Measurements from ENCODE around the gene LMBRD1.

Gene LMBRD1

DNA sequence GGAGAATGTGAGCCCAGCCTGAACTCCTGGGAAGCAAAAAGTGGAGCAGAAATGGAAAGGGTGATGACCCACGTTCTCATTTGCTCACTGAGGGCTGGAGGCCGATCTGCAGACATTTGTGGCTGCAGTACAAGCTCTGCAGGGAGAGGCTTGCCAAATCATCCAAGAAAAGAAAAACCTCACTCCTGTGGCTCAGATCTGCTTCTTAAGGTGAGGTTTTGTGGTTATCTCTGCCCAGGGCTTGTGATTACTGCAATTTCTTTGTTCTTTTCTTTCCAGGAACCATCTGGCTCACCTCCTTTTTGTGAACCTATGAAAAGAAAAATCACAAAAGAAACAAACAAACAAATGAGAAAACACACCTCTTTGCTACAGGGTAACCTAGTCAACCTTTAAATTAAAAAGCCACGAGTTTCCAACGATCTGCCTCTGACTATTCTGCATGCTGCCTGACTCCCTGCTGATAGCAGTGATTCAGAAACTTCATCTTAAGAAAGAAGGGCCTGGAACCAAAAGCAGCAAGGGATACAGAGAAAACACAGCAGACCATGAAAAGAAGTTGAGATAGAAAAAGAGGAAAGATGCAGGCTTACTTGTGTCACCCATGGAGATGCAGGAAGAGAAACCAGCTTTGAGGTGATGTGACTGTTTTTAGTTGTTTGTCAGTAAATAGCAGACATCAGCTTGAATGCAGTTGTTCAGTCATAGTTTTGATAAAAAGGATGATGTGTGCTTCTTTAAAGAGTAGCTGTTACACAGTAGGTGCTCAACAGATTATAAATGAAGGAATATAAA is 165.1 kb downstream of the LMBRD1 start:
- no peak overlapping the region for H3K27ac ChIP-seq (ENCODE audit: low read depth, low read length)
- H3K9ac ChIP-seq (ENCODE audit: low read length), result no peak overlapping the region
- peaks cover 10% of the 10 kb centered on the region for H3K4me1 ChIP-seq (ENCODE audit: control insufficient read depth, insufficient read depth, low read length)
- H3K9me3 ChIP-seq (ENCODE audit: control insufficient read depth, insufficient read depth, low read depth, low read length), result no peaks in the 10 kb centered on the region
- no peak overlapping the region for H3K4me3 ChIP-seq (ENCODE audit: low read depth, low read length)
- H3K36me3 ChIP-seq (ENCODE audit: control insufficient read depth, insufficient read depth, low read length), result no peaks in the 10 kb centered on the region
- H3K27me3 ChIP-seq (ENCODE audit: control insufficient read depth, insufficient read depth, low read length), result no peaks in the 10 kb centered on the region

DNA sequence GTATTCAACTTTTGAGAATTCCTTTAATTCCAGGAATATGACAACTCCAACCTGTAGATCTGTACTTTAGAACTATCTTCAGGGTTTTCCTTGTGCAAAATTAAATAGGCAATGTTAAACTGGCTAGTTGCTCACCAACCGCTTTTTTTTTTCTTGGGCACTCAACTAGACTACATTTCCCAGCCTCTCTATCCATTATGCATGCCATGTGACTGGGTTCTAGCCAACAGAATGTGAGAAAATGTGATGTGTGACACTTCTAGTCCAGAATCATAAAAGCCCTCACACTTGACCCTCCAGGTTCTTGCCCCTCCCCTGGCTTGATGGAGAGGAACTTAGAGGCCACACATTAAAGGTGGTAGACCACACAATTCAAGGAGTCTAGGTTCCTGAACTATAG is 166.0 kb downstream of the LMBRD1 start:
- Histone ChIP-seq H3K27me3 (ENCODE audit: control insufficient read depth, insufficient read depth, low read length) (no peaks in the 10 kb centered on the region), H3K4me3 (ENCODE audit: low read depth, low read length) (no peak overlapping the region), H3K4me1 (ENCODE audit: control insufficient read depth, insufficient read depth, low read length) (peaks cover 10% of the 10 kb centered on the region), H3K9me3 (ENCODE audit: control insufficient read depth, insufficient read depth, low read depth, low read length) (no peaks in the 10 kb centered on the region), H3K36me3 (ENCODE audit: control insufficient read depth, insufficient read depth, low read length) (no peaks in the 10 kb centered on the region), H3K27ac (ENCODE audit: low read depth, low read length) (no peak overlapping the region), H3K9ac (ENCODE audit: low read length) (no peak overlapping the region)

DNA sequence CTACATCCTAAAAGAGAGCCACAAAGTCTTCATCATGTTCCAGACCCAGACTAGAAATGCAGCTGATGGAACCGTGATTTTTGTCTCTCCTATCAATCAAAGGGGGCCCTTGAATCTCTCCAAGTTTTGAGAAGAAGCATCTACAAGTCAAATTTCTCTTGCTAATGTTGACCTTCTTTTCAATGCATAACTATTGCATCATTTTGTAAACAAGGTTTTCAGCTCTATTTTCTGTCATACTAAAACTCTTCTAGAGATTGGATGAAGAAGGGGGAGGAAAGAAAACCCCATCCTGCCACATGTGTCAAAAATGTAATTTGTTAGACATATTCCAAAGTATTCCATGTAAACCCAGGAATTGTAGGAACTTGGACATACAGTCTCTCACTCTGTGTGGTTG is 169.2 kb downstream of the LMBRD1 start:
- Histone ChIP-seq H3K27me3 (ENCODE audit: control insufficient read depth, insufficient read depth, low read length) (no peaks in the 10 kb centered on the region), H3K9me3 (ENCODE audit: control insufficient read depth, insufficient read depth, low read depth, low read length) (no peaks in the 10 kb centered on the region), H3K27ac (ENCODE audit: low read depth, low read length) (no peak overlapping the region), H3K9ac (ENCODE audit: low read length) (no peak overlapping the region), H3K4me1 (ENCODE audit: control insufficient read depth, insufficient read depth, low read length) (peaks cover 10% of the 10 kb centered on the region), H3K4me3 (ENCODE audit: low read depth, low read length) (no peak overlapping the region), H3K36me3 (ENCODE audit: control insufficient read depth, insufficient read depth, low read length) (no peaks in the 10 kb centered on the region)

DNA sequence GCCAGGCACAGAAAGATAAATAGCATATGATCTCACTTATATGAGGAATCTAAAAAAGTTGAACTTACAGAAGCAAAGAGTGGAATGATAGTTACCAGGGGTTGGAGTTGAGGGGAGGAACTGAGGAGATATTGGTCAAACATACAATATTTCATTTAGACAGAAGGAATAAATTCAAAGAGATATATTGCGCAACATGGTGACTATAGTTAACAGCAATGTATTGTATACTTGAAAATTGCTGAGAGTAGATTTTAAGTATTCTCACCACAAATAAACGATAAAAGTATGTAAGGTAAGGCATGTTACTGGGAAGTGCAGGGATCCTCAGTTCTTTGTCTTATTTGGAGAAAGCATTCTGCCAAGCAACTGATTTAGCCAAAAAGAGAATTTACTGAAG is 171.9 kb downstream of the LMBRD1 start:
- Histone ChIP-seq H3K4me3 (ENCODE audit: low read depth, low read length) (no peak overlapping the region), H3K9me3 (ENCODE audit: control insufficient read depth, insufficient read depth, low read depth, low read length) (no peaks in the 10 kb centered on the region), H3K27me3 (ENCODE audit: control insufficient read depth, insufficient read depth, low read length) (no peaks in the 10 kb centered on the region), H3K4me1 (ENCODE audit: control insufficient read depth, insufficient read depth, low read length) (peaks cover 7% of the 10 kb centered on the region; the same call in 1 of the 2 replicates), H3K27ac (ENCODE audit: low read depth, low read length) (no peak overlapping the region), H3K36me3 (ENCODE audit: control insufficient read depth, insufficient read depth, low read length) (no peaks in the 10 kb centered on the region), H3K9ac (ENCODE audit: low read length) (no peak overlapping the region)

Data from HUES6 (cell line).